ENCODE results near the gene DLL4.

DNA sequence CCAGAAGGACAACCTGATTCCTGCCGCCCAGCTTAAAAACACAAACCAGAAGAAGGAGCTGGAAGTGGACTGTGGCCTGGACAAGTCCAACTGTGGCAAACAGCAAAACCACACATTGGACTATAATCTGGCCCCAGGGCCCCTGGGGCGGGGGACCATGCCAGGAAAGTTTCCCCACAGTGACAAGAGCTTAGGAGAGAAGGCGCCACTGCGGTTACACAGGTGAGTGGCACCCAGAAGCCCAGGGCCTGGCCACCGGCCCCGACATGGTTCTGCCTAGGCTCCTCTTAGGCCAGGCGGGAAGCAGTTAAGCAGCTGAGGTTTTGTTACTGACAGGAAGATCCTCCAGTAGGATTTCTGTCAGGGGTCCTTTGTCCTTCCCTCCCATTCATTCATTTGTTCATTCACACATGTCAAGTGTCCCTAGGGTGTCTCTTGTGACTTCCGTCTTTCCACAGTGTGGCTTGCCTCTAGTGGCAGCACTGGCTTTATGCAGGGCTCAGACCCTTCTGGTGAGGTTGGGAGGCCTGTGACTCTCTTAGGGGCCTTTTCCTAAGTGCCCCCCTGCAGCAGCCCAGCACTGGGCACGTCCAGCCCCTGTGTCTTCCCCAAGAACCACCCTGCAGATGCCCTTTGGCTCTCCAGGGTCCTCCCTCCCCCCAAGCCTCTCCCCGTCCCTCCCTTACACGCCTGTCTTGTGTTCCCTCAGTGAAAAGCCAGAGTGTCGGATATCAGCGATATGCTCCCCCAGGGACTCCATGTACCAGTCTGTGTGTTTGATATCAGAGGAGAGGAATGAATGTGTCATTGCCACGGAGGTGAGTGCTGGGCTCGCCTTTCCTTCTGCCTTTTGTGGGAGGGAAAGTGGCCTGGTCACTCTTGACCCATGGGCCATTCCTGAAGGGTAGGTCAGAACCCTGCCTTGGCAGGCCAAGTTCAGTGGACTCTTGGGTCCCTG, 7.8 kb downstream of the DLL4 start:
- TF ChIP-seq CTCF (IDR thresholded peaks at IDR 0.05): no peak
- no peak for TF ChIP-seq EZH2 (IDR thresholded peaks at IDR 0.05; ENCODE audit: borderline replicate concordance, insufficient read depth, low read depth, low read length, poor library complexity, severe bottlenecking)
